K562 (cell line): ENCODE measurements around the gene ARL10. TPM values are rescaled to one million over a fixed set of nuclear protein-coding genes. Genes with fewer than 3 reads are reported as not detected.
A peak's percentile ranks its signal among the peaks of the same experiment; 100 is the strongest.

ENCODE experiments used
- E2F1 ChIP-seq: sonication (generic); formaldehyde crosslinking; IDR thresholded peaks from 2 replicates; pipeline ENCODE4 v1.8.1; 2023; ENCODE audit warnings: mild to moderate bottlenecking, missing genetic modification reagents, moderate library complexity
- GATAD2B ChIP-seq: fragments of 450-650 bp; IDR thresholded peaks from 2 replicates; pipeline ENCODE4 v1.6.1; 2017; ENCODE audit warnings: mild to moderate bottlenecking, borderline replicate concordance
- KDM2B ChIP-seq: fragments of 250-450 bp; sonication (Bioruptor Pico); IDR thresholded peaks from 2 replicates; pipeline ENCODE4 v1.8.0; 2021; ENCODE audit warnings: mild to moderate bottlenecking, moderate library complexity
- KDM4B ChIP-seq, 2 experiments: fragments of 450-650 bp in 1 of 2; sonication (generic) in 1 of 2; IDR thresholded peaks; 2 replicates each; pipeline ENCODE4 v1.6.1; 2016 to 2017; ENCODE audit warnings: borderline replicate concordance in 2 of 2, antibody characterized with exemption in 1 of 2, low read depth in 1 of 2, mild to moderate bottlenecking in 1 of 2
- KDM5B ChIP-seq: fragments of 200-600 bp; sonication (generic); IDR thresholded peaks from 2 replicates; pipeline ENCODE4 v1.6.1; 2012; ENCODE audit warnings: low read depth, mild to moderate bottlenecking, moderate library complexity, low read length, control low read depth, inconsistent platforms; ENCODE audit not compliant: insufficient replicate concordance
- POLR2AphosphoS5 ChIP-seq: IDR thresholded peaks from 2 replicates; pipeline ENCODE4 v1.6.1; 2011; ENCODE audit warnings: mild to moderate bottlenecking, low read depth, low read length, moderate library complexity; ENCODE audit not compliant: control insufficient read depth, insufficient read depth
- REST ChIP-seq, 2 experiments: fragments of 450-650 bp; formaldehyde crosslinking in 1 of 2; IDR thresholded peaks; 2 replicates each; pipeline versions ENCODE4 v1.4.0 to v1.6.1; 2014 to 2020; ENCODE audit warnings: mild to moderate bottlenecking in 2 of 2, borderline replicate concordance in 1 of 2, low read depth in 1 of 2
- SRSF1 ChIP-seq: fragments of 200-400 bp; formaldehyde crosslinking; IDR thresholded peaks from 2 replicates; pipeline ENCODE4 v1.6.1; 2017; ENCODE audit warnings: mild to moderate bottlenecking, low read depth, low read length, moderate library complexity
- ZHX1 ChIP-seq: fragments of 150-350 bp; conservative IDR thresholded peaks from 2 replicates; pipeline ENCODE4 v1.6.1; 2014; ENCODE audit warnings: low read length
- ZKSCAN1 ChIP-seq: fragments of 150-350 bp; IDR thresholded peaks from 2 replicates; pipeline ENCODE4 v1.6.1; 2016; ENCODE audit warnings: low read depth, low read length
- ZNF224 ChIP-seq: sonication (generic); formaldehyde crosslinking; IDR thresholded peaks from 2 replicates; pipeline ENCODE4 v1.8.0; 2022; ENCODE audit warnings: mild to moderate bottlenecking, missing genetic modification reagents
- polyA plus RNA-seq, 8 experiments: library from polyadenylated mRNA; depleted of rRNA in 4 of 8; stranded (reverse) in 5 of 8; unstranded in 3 of 8; fragments of >200 nt; fragmentation: Nextera tagmentation in 2 of 8; fragmentation: Illumina TruSeq in 1 of 8; extraction: Ambion mirVana in 2 of 8; extraction: Trizol in 1 of 8; gene quantifications; 2 replicates each; pipeline versions ENCODE4 v1.2.1 to v1.2.3, GENCODE V29; 2011 to 2014; ENCODE audit warnings: inconsistent platforms in 1 of 8, missing spikeins in 1 of 8
- total RNA-seq, 7 experiments: library from RNA; depleted of rRNA in 6 of 7; stranded (reverse); fragments of >200 nt in 6 of 7; fragmentation: Illumina TruSeq in 2 of 7; extraction: Trizol in 2 of 7; gene quantifications; 2 replicates each; pipeline versions ENCODE4 v1.2.1 to v1.2.3, GENCODE V29; 2011 to 2021; ENCODE audit warnings: low replicate concordance in 1 of 7

The ARL10 gene
- total and polyA plus RNA-seq, 9 of the 15 experiments (the other 6 are each of a cell fraction or from before 2014, with no cell fraction given): under 0.01 to 0.40 (median 0.34) TPM; not detected in 3

GRCh38 chr5:176361437-176362232 lies 3.7 kb upstream of the ARL10 start, which contains the start of gene KIAA1191 (continued):
- TF ChIP-seq REST (IDR thresholded peaks at IDR 0.05; ENCODE audit: borderline replicate concordance): peak; percentile 32; the same call in 1 of the 2 replicates
- TF ChIP-seq REST (CRISPR knock-in tag; IDR thresholded peaks at IDR 0.05; ENCODE audit: low read depth): no peak
- TF ChIP-seq GATAD2B: peak; percentile 28; the same call in 1 of the 2 replicates
- no peak for TF ChIP-seq KDM2B (CRISPR knock-in tag)
- peak; percentile 22; the same call in 1 of the 2 replicates for TF ChIP-seq ZKSCAN1
- no peak for TF ChIP-seq E2F1 (CRISPR knock-in tag)
- TF ChIP-seq ZHX1: no peak; the same call in 1 of the 2 replicates
- TF ChIP-seq KDM5B: peak; percentile 95
- TF ChIP-seq ZNF224 (CRISPR knock-in tag): no peak
- no peak for TF ChIP-seq KDM4B (IDR thresholded peaks at IDR 0.05; ENCODE audit: borderline replicate concordance in 2 of 2, low read depth in 1 of 2)
- peak; percentile 85 for TF ChIP-seq POLR2AphosphoS5
- TF ChIP-seq SRSF1: no peak
